ENCODE measurements around the gene DCBLD1. TPM values are rescaled to one million over a fixed set of nuclear protein-coding genes. Genes with fewer than 3 reads are reported as not detected.
A peak's percentile ranks its signal among the peaks of the same experiment; 100 is the strongest.

DCBLD1 gene
- total RNA-seq, 1 experiment from 2014 or later: 1.5 TPM

GRCh38 chr6:117525607-117526006 is 43.1 kb downstream of the DCBLD1 start:
- ChIA-PET CTCF (no interaction called here), POLR2A (ENCODE audit: low non-redundant PET) (no interaction called here)
- TF ChIP-seq EZH2 (IDR thresholded peaks at IDR 0.05; ENCODE audit: borderline replicate concordance, low read depth, low read length, poor library complexity, severe bottlenecking) (no peak), CTCF (conservative IDR thresholded peaks at IDR 0.05; ENCODE audit: low read depth, low read length) (no peak)
- intact Hi-C loops (cut with micrococcal nuclease; ENCODE audit: unreplicated experiment): no loop called here
- no peak for DNase-seq (ENCODE audit: low spot score)
- Histone ChIP-seq H3K4me1 (ENCODE audit: insufficient read depth, low read length, poor library complexity, severe bottlenecking) (no peaks in the 10 kb centered on the region), H3K27me3 (replicated peaks; ENCODE audit: insufficient read depth, low read depth, low read length, poor library complexity) (no peaks in the 10 kb centered on the region), H3K9me3 (ENCODE audit: low read depth, low read length, poor library complexity, severe bottlenecking) (no peaks in the 10 kb centered on the region), H3K4me3 (ENCODE audit: low read depth, low read length, poor library complexity, severe bottlenecking) (no peak overlapping the region), H3K27ac (ENCODE audit: low read depth, low read length, poor library complexity, severe bottlenecking) (no peak overlapping the region), H3K36me3 (ENCODE audit: insufficient read depth, low read length, poor library complexity, severe bottlenecking) (no peaks in the 10 kb centered on the region)
- no TSS peak for BruUV-seq (replicated peaks)

- TF ChIP-seq CTCF (conservative IDR thresholded peaks at IDR 0.05; ENCODE audit: low read depth, low read length) (no peak), EZH2 (IDR thresholded peaks at IDR 0.05; ENCODE audit: borderline replicate concordance, low read depth, low read length, poor library complexity, severe bottlenecking) (no peak)
- DNase-seq (ENCODE audit: low spot score): no peak
- CTCF ChIA-PET: no interaction called here
- no TSS peak for BruUV-seq (replicated peaks)
- Histone ChIP-seq H3K36me3 (ENCODE audit: insufficient read depth, low read length, poor library complexity, severe bottlenecking) (no peaks in the 10 kb centered on the region), H3K9me3 (ENCODE audit: low read depth, low read length, poor library complexity, severe bottlenecking) (no peaks in the 10 kb centered on the region), H3K27ac (ENCODE audit: low read depth, low read length, poor library complexity, severe bottlenecking) (no peak overlapping the region), H3K4me3 (ENCODE audit: low read depth, low read length, poor library complexity, severe bottlenecking) (no peak overlapping the region), H3K27me3 (replicated peaks; ENCODE audit: insufficient read depth, low read depth, low read length, poor library complexity) (no peaks in the 10 kb centered on the region), H3K4me1 (ENCODE audit: insufficient read depth, low read length, poor library complexity, severe bottlenecking) (peaks cover 3% of the 10 kb centered on the region)
- POLR2A ChIA-PET (ENCODE audit: low non-redundant PET): no interaction called here
- intact Hi-C loops (cut with micrococcal nuclease; ENCODE audit: unreplicated experiment): no loop called here
These were observed 48.2 kb downstream of the DCBLD1 start for GRCh38 chr6:117530467-117531242.

- ChIA-PET CTCF (interaction anchor here (0.5 kb wide), 1 partner anchor 1591 kb away, joined by 4 read pairs; no protein-coding TSS in a partner anchor), POLR2A (ENCODE audit: low non-redundant PET) (no interaction called here)
- Histone ChIP-seq H3K36me3 (ENCODE audit: insufficient read depth, low read length, poor library complexity, severe bottlenecking) (no peaks in the 10 kb centered on the region), H3K27me3 (replicated peaks; ENCODE audit: insufficient read depth, low read depth, low read length, poor library complexity) (no peaks in the 10 kb centered on the region), H3K9me3 (ENCODE audit: low read depth, low read length, poor library complexity, severe bottlenecking) (no peaks in the 10 kb centered on the region), H3K4me1 (ENCODE audit: insufficient read depth, low read length, poor library complexity, severe bottlenecking) (peaks cover 3% of the 10 kb centered on the region), H3K4me3 (ENCODE audit: low read depth, low read length, poor library complexity, severe bottlenecking) (no peak overlapping the region), H3K27ac (ENCODE audit: low read depth, low read length, poor library complexity, severe bottlenecking) (no peak overlapping the region)
- BruUV-seq (replicated peaks): no TSS peak
- TF ChIP-seq EZH2 (IDR thresholded peaks at IDR 0.05; ENCODE audit: borderline replicate concordance, low read depth, low read length, poor library complexity, severe bottlenecking): no peak
- intact Hi-C loops (cut with micrococcal nuclease; ENCODE audit: unreplicated experiment): no loop called here
- peak; percentile 78 for DNase-seq (ENCODE audit: low spot score)
These were observed 48.9 kb downstream of the DCBLD1 start for GRCh38 chr6:117531346-117531745.

Data from A673 (cell line).